GM12801 (cell line): ENCODE data around the gene BICDL1.

Experiments
- CTCF ChIP-seq: IDR thresholded peaks from one replicate; pipeline ENCODE4 v1.5.1; 2011; ENCODE audit warnings: control low read depth; ENCODE audit not compliant: insufficient read length; ENCODE audit errors: extremely low read depth

Gene BICDL1

GRCh38 chr12:120049426-120049825 lies 60.4 kb downstream of the BICDL1 start:
- no peak for TF ChIP-seq CTCF

- TF ChIP-seq CTCF = no peak
Observed at GRCh38 chr12:120051535-120051934, 62.5 kb downstream of the BICDL1 start.

- no peak for TF ChIP-seq CTCF
Observed at GRCh38 chr12:120054293-120054692, 65.3 kb downstream of the BICDL1 start.

GRCh38 chr12:120055231-120056000 lies 66.4 kb downstream of the BICDL1 start:
- no peak for TF ChIP-seq CTCF

DNA sequence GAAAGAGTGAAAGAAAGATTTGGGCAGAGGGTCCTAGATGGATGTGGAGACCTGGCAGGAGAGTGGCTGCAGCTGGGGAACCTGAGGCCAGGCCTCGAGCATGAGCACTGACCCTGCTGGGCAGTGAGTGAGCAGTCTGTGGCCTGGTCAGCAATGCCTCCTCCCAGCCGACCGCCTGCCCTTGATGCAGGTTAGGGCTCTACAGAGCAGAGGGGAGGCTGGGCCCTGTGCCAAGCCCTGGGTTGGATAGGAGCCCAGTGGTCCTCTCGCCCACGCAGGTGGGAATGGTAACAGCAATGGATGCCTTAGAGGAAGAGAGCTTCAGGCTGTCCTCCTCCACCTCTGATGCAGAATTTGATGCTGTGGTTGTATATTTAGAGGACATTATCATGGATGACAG lies 67.7 kb downstream of the BICDL1 start:
- no peak for TF ChIP-seq CTCF

- no peak for TF ChIP-seq CTCF
Observed at GRCh38 chr12:120060196-120060595, 71.2 kb downstream of the BICDL1 start.

GRCh38 chr12:120060717-120061116 lies 71.7 kb downstream of the BICDL1 start:
- no peak for TF ChIP-seq CTCF
